IMR-90 (cell line): ENCODE results near the gene NT5M. TPM values are rescaled to one million over a fixed set of nuclear protein-coding genes. Genes with fewer than 3 reads are reported as not detected.

ENCODE experiments used
- ATAC-seq: fragments of 200-7000 bp; cut with Tn5 transposase; 2 replicates; pipeline ENCODE4 v1.9.1; 2020; ENCODE audit warnings: low read depth, mild to moderate bottlenecking, moderate library complexity
- BruUV-seq: library from RNA; stranded (reverse); fragments of 400-500 nt; replicated peaks from 2 replicates; lab custom pipeline; 2021; lab: Mats Ljungman, UMichigan
- CTCF ChIA-PET: fragments of 300-600 bp; formaldehyde crosslinking; extraction: SDS; loops from one replicate; lab custom pipeline; 2021; ENCODE audit warnings: antibody characterized with exemption; lab: Yijun Ruan, JAX
- POLR2A ChIA-PET: fragments of 300-600 bp; sonication (Branson Sonifier 250); formaldehyde crosslinking; loops from one replicate; lab custom pipeline; 2022; ENCODE audit warnings: antibody characterized with exemption; ENCODE audit not compliant: unreplicated experiment; lab: Charles Lee
- DNase-seq: peaks from one replicate; pipeline ENCODE4 v3.0.0; 2013
- H2AFZ ChIP-seq: replicated peaks from 2 replicates; pipeline ENCODE3; 2013; ENCODE audit warnings: low read length, mild to moderate bottlenecking; ENCODE audit not compliant: poor library complexity
- H2AK5ac ChIP-seq: 2 replicates; pipeline ENCODE4 v1.6.1; 2013; ENCODE audit warnings: low read depth, low read length, inconsistent platforms
- H2AK9ac ChIP-seq: replicated peaks from 2 replicates; pipeline ENCODE3; 2013; ENCODE audit warnings: mild to moderate bottlenecking, low read depth, low read length, moderate library complexity; ENCODE audit not compliant: poor library complexity
- H2BK120ac ChIP-seq: 2 replicates; pipeline ENCODE4 v1.6.1; 2013; ENCODE audit warnings: low read depth, low read length, inconsistent platforms
- H2BK15ac ChIP-seq: 3 replicates; pipeline ENCODE4 v1.6.1; 2013; ENCODE audit warnings: low read depth, low read length, inconsistent platforms
- H2BK20ac ChIP-seq: 2 replicates; pipeline ENCODE4 v1.6.1; 2013; ENCODE audit warnings: low read depth, mild to moderate bottlenecking, inconsistent platforms, low read length, moderate library complexity
- H2BK5ac ChIP-seq: 2 replicates; pipeline ENCODE4 v1.6.1; 2013; ENCODE audit warnings: mild to moderate bottlenecking, low read depth, low read length, inconsistent platforms; ENCODE audit not compliant: poor library complexity, severe bottlenecking
- H3K14ac ChIP-seq: replicated peaks from 2 replicates; pipeline ENCODE4 v1.6.1; 2013; ENCODE audit warnings: low read depth, low read length, inconsistent platforms
- H3K18ac ChIP-seq: 2 replicates; pipeline ENCODE4 v1.6.1; 2013; ENCODE audit warnings: low read depth, low read length, control low read depth
- H3K23ac ChIP-seq: 2 replicates; pipeline ENCODE4 v1.6.1; 2013; ENCODE audit warnings: low read depth, low read length, inconsistent platforms
- H3K27ac ChIP-seq: 2 replicates; pipeline ENCODE4 v1.5.1; 2013; ENCODE audit warnings: mild to moderate bottlenecking, control low read depth, low read length; ENCODE audit not compliant: insufficient read depth
- H3K27me3 ChIP-seq: 2 replicates; pipeline ENCODE4 v1.6.1; 2013; ENCODE audit warnings: low read length; ENCODE audit not compliant: control insufficient read depth, insufficient read depth
- H3K36me3 ChIP-seq: 2 replicates; pipeline ENCODE4 v1.6.1; 2013; ENCODE audit warnings: low read length, mixed read lengths; ENCODE audit not compliant: control insufficient read depth, insufficient read depth
- H3K4ac ChIP-seq: 2 replicates; pipeline ENCODE4 v1.6.1; 2013; ENCODE audit warnings: low read depth, low read length, inconsistent platforms
- H3K4me1 ChIP-seq: 2 replicates; pipeline ENCODE4 v1.6.1; 2013; ENCODE audit warnings: low read length, mixed read lengths; ENCODE audit not compliant: control insufficient read depth, insufficient read depth
- H3K4me2 ChIP-seq: 2 replicates; pipeline ENCODE4 v1.6.1; 2013; ENCODE audit warnings: low read depth, mild to moderate bottlenecking, control low read depth, low read length, moderate library complexity
- H3K4me3 ChIP-seq: 2 replicates; pipeline ENCODE4 v1.5.1; 2013; ENCODE audit warnings: low read depth, mild to moderate bottlenecking, control low read depth, low read length, moderate library complexity; ENCODE audit not compliant: insufficient read depth
- H3K56ac ChIP-seq: 2 replicates; pipeline ENCODE4 v1.6.1; 2013; ENCODE audit warnings: low read length, inconsistent platforms; ENCODE audit not compliant: insufficient read depth; ENCODE audit errors: extremely low read depth
- H3K79me1 ChIP-seq, 2 experiments: 2 replicates each; pipeline ENCODE4 v1.6.1; 2013; ENCODE audit warnings: low read length in 2 of 2, inconsistent platforms in 1 of 2, low read depth in 1 of 2
- H3K9ac ChIP-seq: 2 replicates; pipeline ENCODE4 v1.6.1; 2013; ENCODE audit warnings: low read depth, low read length, control low read depth
- H3K9me1 ChIP-seq: 2 replicates; pipeline ENCODE4 v1.6.1; 2013; ENCODE audit warnings: low read length, inconsistent platforms; ENCODE audit not compliant: insufficient read depth
- H3K9me3 ChIP-seq: 2 replicates; pipeline ENCODE4 v1.6.1; 2013; ENCODE audit warnings: low read length; ENCODE audit not compliant: control insufficient read depth, insufficient read depth
- H4K20me1 ChIP-seq: 2 replicates; pipeline ENCODE4 v1.6.1; 2013; ENCODE audit warnings: low read length, inconsistent platforms; ENCODE audit not compliant: insufficient read depth
- H4K5ac ChIP-seq: 2 replicates; pipeline ENCODE4 v1.6.1; 2013; ENCODE audit warnings: mild to moderate bottlenecking, low read depth, low read length, control low read depth
- H4K8ac ChIP-seq, 2 experiments: 2 replicates each; pipeline ENCODE4 v1.6.1; 2013; ENCODE audit warnings: low read depth in 2 of 2, low read length in 2 of 2, control low read depth in 1 of 2, inconsistent platforms in 1 of 2
- H4K91ac ChIP-seq: 2 replicates; pipeline ENCODE4 v1.6.1; 2013; ENCODE audit warnings: low read depth, low read length, inconsistent platforms; ENCODE audit not compliant: insufficient read depth
- BHLHE40 ChIP-seq: fragments of 150-350 bp; IDR thresholded peaks from 2 replicates; pipeline ENCODE4 v1.6.1; 2016; ENCODE audit warnings: mild to moderate bottlenecking, low read depth, low read length
- CHD1 ChIP-seq: IDR thresholded peaks from 2 replicates; pipeline ENCODE4 v1.6.1; 2012; ENCODE audit warnings: low read depth, low read length, improper control_type of control experiment
- POLR2A ChIP-seq: IDR thresholded peaks from 2 replicates; pipeline ENCODE4 v1.6.1; 2012; ENCODE audit warnings: mild to moderate bottlenecking, low read depth, low read length
- RAD21 ChIP-seq: IDR thresholded peaks from 2 replicates; pipeline ENCODE4 v1.6.1; 2012; ENCODE audit warnings: low read length, improper control_type of control experiment
- RFX5 ChIP-seq: IDR thresholded peaks from 2 replicates; pipeline ENCODE4 v1.8.0; 2012; ENCODE audit warnings: low read depth, mild to moderate bottlenecking, low read length, moderate library complexity
- SMC3 ChIP-seq: fragments of 150-350 bp; IDR thresholded peaks from 2 replicates; pipeline ENCODE4 v1.6.1; 2016; ENCODE audit warnings: low read depth, mild to moderate bottlenecking, antibody characterized with exemption, low read length, moderate library complexity
- WGBS, 2 experiments: methylation state at CpG; one replicate each; pipeline versions ENCODE4 v1.1.5 to v1.1.7; 2013; ENCODE audit warnings: missing lambda C conversion rate in 2 of 2; ENCODE audit not compliant: insufficient read length in 1 of 2; ENCODE audit errors: extremely low coverage in 2 of 2; 5-methylcytosine and 5-hydroxymethylcytosine counted together
- dilution Hi-C: fragments of 300-500 bp; cut with HindIII; formaldehyde crosslinking; loops from one replicate; pipeline ENCODE4 v1.14.3; 2018; ENCODE audit warnings: low sequenced_read_pairs; ENCODE audit not compliant: unreplicated experiment
- in situ Hi-C: fragments of 300-500 bp; cut with MboI; formaldehyde crosslinking; loops from 3 replicates; pipeline ENCODE4 v1.14.3; 2019; ENCODE audit warnings: low sequenced_read_pairs, inconsistent platforms, mixed read lengths
- intact Hi-C: fragments of 100-400 bp; cut with micrococcal nuclease; formaldehyde crosslinking; loops from 2 replicates; pipeline ENCODE4 v1.10.0; 2022
- polyA plus RNA-seq, 3 experiments: library from polyadenylated mRNA; depleted of rRNA; stranded (reverse); fragments of >200 nt; gene quantifications; 2 replicates each; pipeline ENCODE4 v1.2.3, GENCODE V29; 2012; ENCODE audit warnings: low replicate concordance in 1 of 3
- total RNA-seq: library from RNA; depleted of rRNA; stranded (reverse); fragments of >200 nt; gene quantifications from 2 replicates; pipeline ENCODE4 v1.2.3, GENCODE V29; 2012
- TF ChIP-seq, protein P1 (sequence below): conservative IDR thresholded peaks from 2 replicates; pipeline ENCODE4 v1.5.1; 2012; ENCODE audit warnings: mild to moderate bottlenecking, low read depth, low read length, improper control_type of control experiment

The NT5M gene
- total and polyA plus RNA-seq, 2 of the 4 experiments (the other 2 are of a cell fraction) = 0.18 to 0.32 TPM

DNA sequence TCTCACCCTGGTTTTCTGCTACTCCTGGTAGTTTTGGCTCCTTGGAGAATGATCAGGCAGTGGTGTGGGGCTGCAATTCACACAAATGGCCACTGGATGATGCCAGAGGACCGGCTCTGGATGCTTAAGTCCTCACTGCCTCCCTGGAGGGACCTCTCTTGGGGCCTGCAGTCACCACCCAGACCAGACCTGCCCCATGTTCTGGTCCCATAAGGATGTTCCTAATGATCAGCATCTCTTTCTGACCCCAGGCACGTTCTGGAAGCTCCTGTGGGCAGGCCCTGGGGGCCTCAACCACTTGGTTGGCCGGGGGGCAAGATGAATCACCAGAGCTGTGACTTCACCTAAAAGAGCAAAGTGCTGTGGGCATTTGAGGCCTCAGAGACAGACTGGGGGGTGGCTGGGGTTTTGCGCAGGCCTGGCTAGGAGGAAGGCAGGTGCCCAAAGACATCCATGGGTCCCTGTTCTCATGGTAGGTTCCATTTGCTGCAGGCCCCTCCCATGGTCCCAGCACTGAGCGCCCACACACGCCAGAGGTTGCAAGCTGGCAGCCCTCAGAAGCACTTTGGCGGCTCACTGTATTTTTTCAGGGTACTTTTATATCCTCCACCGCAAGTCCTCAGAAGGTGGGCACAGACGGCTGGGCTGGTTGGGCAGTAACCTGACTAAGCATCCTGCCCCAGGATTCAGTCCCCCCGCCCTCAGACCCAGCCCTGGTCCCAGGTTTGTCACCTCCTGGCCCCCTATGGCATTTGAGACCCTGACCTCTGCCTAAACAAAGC, 53.2 kb downstream of the NT5M start:
- 65% methylated on average over 9 of the region's 10 CpGs; no CpG with 5 or more reads in 1 of the 2 experiments for WGBS, 2 experiments
- POLR2A ChIA-PET = no interaction called here
- in situ Hi-C loops = loop anchor here (5.0 to 25.0 kb wide), 4 partner anchors 141 to 531 kb away; partner anchors contain the start of gene RASD1

More for the DNA sequence above, 53.2 kb downstream of the NT5M start:
- TF ChIP-seq CHD1 (peak; percentile 76; the same call in 1 of the 2 replicates), RAD21 (peak; percentile 100), SMC3 (peak; percentile 100), BHLHE40 (no peak; the same call in 1 of the 2 replicates), RFX5 (no peak), POLR2A (peak; percentile 70; the same call in 1 of the 2 replicates)
- TF ChIP-seq, protein P1, sequence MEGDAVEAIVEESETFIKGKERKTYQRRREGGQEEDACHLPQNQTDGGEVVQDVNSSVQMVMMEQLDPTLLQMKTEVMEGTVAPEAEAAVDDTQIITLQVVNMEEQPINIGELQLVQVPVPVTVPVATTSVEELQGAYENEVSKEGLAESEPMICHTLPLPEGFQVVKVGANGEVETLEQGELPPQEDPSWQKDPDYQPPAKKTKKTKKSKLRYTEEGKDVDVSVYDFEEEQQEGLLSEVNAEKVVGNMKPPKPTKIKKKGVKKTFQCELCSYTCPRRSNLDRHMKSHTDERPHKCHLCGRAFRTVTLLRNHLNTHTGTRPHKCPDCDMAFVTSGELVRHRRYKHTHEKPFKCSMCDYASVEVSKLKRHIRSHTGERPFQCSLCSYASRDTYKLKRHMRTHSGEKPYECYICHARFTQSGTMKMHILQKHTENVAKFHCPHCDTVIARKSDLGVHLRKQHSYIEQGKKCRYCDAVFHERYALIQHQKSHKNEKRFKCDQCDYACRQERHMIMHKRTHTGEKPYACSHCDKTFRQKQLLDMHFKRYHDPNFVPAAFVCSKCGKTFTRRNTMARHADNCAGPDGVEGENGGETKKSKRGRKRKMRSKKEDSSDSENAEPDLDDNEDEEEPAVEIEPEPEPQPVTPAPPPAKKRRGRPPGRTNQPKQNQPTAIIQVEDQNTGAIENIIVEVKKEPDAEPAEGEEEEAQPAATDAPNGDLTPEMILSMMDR = peak; percentile 99
- H2BK20ac ChIP-seq = no peak overlapping the region
- no peak overlapping the region for H3K9ac ChIP-seq
- H3K4me1 ChIP-seq = peaks cover 2% of the 10 kb centered on the region; the same call in 1 of the 2 replicates
- no peak overlapping the region for H4K5ac ChIP-seq
- no TSS peak for BruUV-seq
- peak overlapping the region; percentile 38; the same call in 1 of the 2 replicates for H2BK120ac ChIP-seq
- H3K18ac ChIP-seq = no peak overlapping the region
- no peak overlapping the region for H3K4me3 ChIP-seq
- no peak overlapping the region for H3K14ac ChIP-seq
- no peak overlapping the region for H3K23ac ChIP-seq
- H3K9me1 ChIP-seq = no peaks in the 10 kb centered on the region
- no peak overlapping the region for H3K4me2 ChIP-seq
- dilution Hi-C loops (no loop called here), intact Hi-C loops (loop anchor here (1.0 to 10.0 kb wide), 7 partner anchors 121 to 678 kb away; partner anchors contain the start of genes ATPAF2, GID4 and RASD1)
- CTCF ChIA-PET = interaction anchor here (0.5 to 2.2 kb wide), 7 partner anchors 141 to 508 kb away, joined by 3 to 16 read pairs (median 3); no protein-coding TSS in a partner anchor
- no peaks in the 10 kb centered on the region for H3K79me1 ChIP-seq
- 0 out of 2 replicates have a peak overlapping the region, but pooled peaks have one; percentile 22 for H3K4ac ChIP-seq
- H3K27ac ChIP-seq = no peak overlapping the region
- peak overlapping the region; percentile 77 for H2AFZ ChIP-seq
- H2BK5ac ChIP-seq = no peak overlapping the region
- DNase-seq = peak; percentile 85
- no peak overlapping the region; the same call in 2 of the 3 replicates for H2BK15ac ChIP-seq
- 0 out of 2 replicates have a peak, but pooled peaks cover 4% of the 10 kb centered on the region for H3K9me3 ChIP-seq
- no peaks in the 10 kb centered on the region; the same call in 1 of the 2 replicates for H4K20me1 ChIP-seq
- H4K8ac ChIP-seq = peak overlapping the region in 1 of 2 experiments; percentile 73; a peak in 1 of 4 replicates
- H3K27me3 ChIP-seq = no peaks in the 10 kb centered on the region; the same call in 1 of the 2 replicates
- H2AK5ac ChIP-seq = peak overlapping the region; percentile 18; the same call in 1 of the 2 replicates
- H3K56ac ChIP-seq = no peak overlapping the region
- H3K36me3 ChIP-seq = no peaks in the 10 kb centered on the region
- peak; percentile 98 for ATAC-seq
- peak overlapping the region; percentile 34; the same call in 1 of the 2 replicates for H4K91ac ChIP-seq
- H2AK9ac ChIP-seq = peak overlapping the region; percentile 21
